T-cell (primary cell): ENCODE results near the gene GNB3. TPM values are rescaled to one million over a fixed set of nuclear protein-coding genes. Genes with fewer than 3 reads are reported as not detected.

Experiments used
- ATAC-seq, 4 experiments: fragments of 200-7000 bp in 3 of 4; fragments of 150-1000 bp in 1 of 4; cut with Tn5 transposase; replicated peaks in 1 of 4; 1 replicate in 3 of 4; 2 replicates in 1 of 4; pipeline ENCODE4 v1.10.0; 2021; ENCODE audit warnings: moderate library complexity in 3 of 4, mild to moderate bottlenecking in 2 of 4, moderate number of reproducible peaks in 1 of 4
- CTCF ChIA-PET, 2 donors: fragments of 300-600 bp; sonication (Branson Sonifier 250); formaldehyde crosslinking; loops; one replicate each; lab custom pipeline; 2022; ENCODE audit warnings: antibody characterized with exemption in 2 of 2; lab: Charles Lee
- POLR2A ChIA-PET, 2 donors: fragments of 300-600 bp; sonication (Branson Sonifier 250); formaldehyde crosslinking; loops; one replicate each; lab custom pipeline; 2022; ENCODE audit warnings: antibody characterized with exemption in 2 of 2; lab: Charles Lee
- DNase-seq, 35 experiments: peaks; one replicate each; pipeline versions ENCODE4 v3.0.0 to v3.0.0-alpha.2; 2013 to 2023
- H3K27ac ChIP-seq: one replicate; pipeline ENCODE4 v1.5.1; 2013; ENCODE audit warnings: low read length
- H3K27me3 ChIP-seq, 2 experiments: replicated peaks in 1 of 2; 1 replicate in 1 of 2; 2 replicates in 1 of 2; pipeline versions ENCODE4 v1.6.1 to v1.7.0; 2013; ENCODE audit warnings: low read length in 1 of 2, mixed read lengths in 1 of 2; ENCODE audit not compliant: control insufficient read depth in 2 of 2, insufficient read depth in 2 of 2; ENCODE audit errors: extremely low read depth in 1 of 2
- H3K36me3 ChIP-seq, 2 donors: 1 replicate in 1 of 2; 2 replicates in 1 of 2; pipeline versions ENCODE4 v1.6.1 to v1.7.0; 2013; ENCODE audit warnings: low read length in 1 of 2; ENCODE audit not compliant: control insufficient read depth in 2 of 2, insufficient read depth in 1 of 2; ENCODE audit errors: extremely low read depth in 1 of 2
- H3K4me1 ChIP-seq, 2 experiments: 1 replicate in 1 of 2; 2 replicates in 1 of 2; pipeline versions ENCODE4 v1.6.1 to v1.7.0; 2013; ENCODE audit warnings: low read length in 2 of 2, mixed read lengths in 1 of 2; ENCODE audit not compliant: insufficient read depth in 2 of 2, control insufficient read depth in 1 of 2; ENCODE audit errors: extremely low read depth in 1 of 2
- H3K4me3 ChIP-seq, 2 donors: 1 replicate in 1 of 2; 2 replicates in 1 of 2; pipeline versions ENCODE4 v1.5.1 to v1.7.0; 2013; ENCODE audit warnings: mild to moderate bottlenecking in 2 of 2, low read length in 1 of 2, moderate library complexity in 1 of 2; ENCODE audit not compliant: control insufficient read depth in 1 of 2; ENCODE audit errors: extremely low read depth in 1 of 2
- H3K9me3 ChIP-seq: 2 replicates; pipeline ENCODE4 v1.7.0; 2013
- H3K27ac Mint-ChIP-seq, 2 donors: one replicate each; pipeline ENCODE4 v1.8.0; 2020 to 2021; ENCODE audit warnings: mild to moderate bottlenecking in 2 of 2, mixed read lengths in 2 of 2
- H3K27me3 Mint-ChIP-seq, 2 donors: one replicate each; pipeline ENCODE4 v1.8.0; 2021 to 2022; ENCODE audit warnings: mixed read lengths in 2 of 2
- H3K36me3 Mint-ChIP-seq: one replicate; pipeline ENCODE4 v1.8.0; 2021; ENCODE audit warnings: mixed read lengths
- H3K4me1 Mint-ChIP-seq, 3 donors: one replicate each; pipeline ENCODE4 v1.8.0; 2020 to 2022; ENCODE audit warnings: mixed read lengths in 3 of 3, mild to moderate bottlenecking in 1 of 3
- H3K4me3 Mint-ChIP-seq, 3 donors: one replicate each; pipeline ENCODE4 v1.8.0; 2020 to 2022; ENCODE audit warnings: mild to moderate bottlenecking in 3 of 3, mixed read lengths in 3 of 3, moderate library complexity in 3 of 3
- H3K9me3 Mint-ChIP-seq, 3 donors: one replicate each; pipeline ENCODE4 v1.8.0; 2020 to 2022; ENCODE audit warnings: mixed read lengths in 3 of 3
- WGBS: methylation state at CpG from one replicate; pipeline ENCODE4 v1.1.5; 2013; ENCODE audit warnings: missing lambda C conversion rate; ENCODE audit not compliant: insufficient coverage; 5-methylcytosine and 5-hydroxymethylcytosine counted together
- total RNA-seq, 35 experiments: library from RNA in 6 of 35; stranded (reverse) in 6 of 35; fragments of 120-200 nt in 1 of 35; gene quantifications; one replicate each; pipeline versions ENCODE4 v1.2.1 to v1.2.4 and lab custom pipeline; 2013 to 2026

GNB3 gene
- total RNA-seq, 5 donors from 2014 or later (not counting 1 experiment from before 2014, with no cell fraction given) = 0.85 to 4.3 (median 3.4) TPM

DNA sequence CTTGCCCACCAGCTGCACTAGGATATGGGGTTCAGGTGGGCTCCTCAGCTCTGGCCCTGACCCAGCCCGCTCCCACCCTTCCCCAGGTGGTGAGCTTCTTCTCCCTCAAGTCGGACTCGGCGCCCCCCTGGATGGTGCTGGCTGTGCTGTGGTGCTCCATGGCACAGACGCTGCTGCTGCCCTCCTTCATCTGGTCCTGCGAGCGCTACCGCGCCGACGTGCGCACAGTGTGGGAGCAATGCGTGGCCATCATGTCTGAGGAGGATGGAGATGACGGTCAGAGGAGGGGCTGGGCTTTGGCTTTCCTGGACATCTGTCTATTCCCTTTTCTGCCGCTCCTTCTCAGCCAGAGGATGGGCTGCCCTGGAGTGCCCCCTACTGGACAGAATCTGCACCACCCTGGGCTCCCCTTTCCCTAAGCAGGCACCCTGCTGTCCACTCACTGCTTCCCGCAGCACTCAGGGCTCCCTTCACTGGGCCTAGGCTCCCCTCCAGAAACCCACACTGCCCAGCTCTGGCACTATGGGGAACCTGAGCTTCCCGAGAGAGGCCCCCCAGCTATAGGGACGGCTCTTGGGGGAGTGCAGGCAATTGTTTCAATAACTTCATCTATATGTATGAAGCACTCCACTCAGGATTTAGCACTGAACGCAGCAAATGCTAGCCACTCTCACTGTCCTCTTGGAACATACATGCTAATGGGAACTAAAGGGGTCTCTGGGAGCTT, 15.2 kb upstream of the GNB3 start:
- peaks cover 3 to 47% of the 10 kb centered on the region in 2 experiments for H3K4me1 ChIP-seq
- H3K27me3 ChIP-seq = peaks cover 0 to 91% of the 10 kb centered on the region in 2 experiments
- no peak overlapping the region for H3K4me3 ChIP-seq
- ATAC-seq (peak; percentile 46 to 69 (median 50)), DNase-seq (peak; percentile 36 to 87 (median 71))
- H3K27me3 Mint-ChIP-seq = peaks cover 16 to 64% of the 10 kb centered on the region in 2 donors
- no peaks in the 10 kb centered on the region for H3K36me3 Mint-ChIP-seq
- H3K27ac Mint-ChIP-seq = peak overlapping the region in 1 of 2 donors; percentile 34
- peaks cover 29 to 52% (median 33%) of the 10 kb centered on the region in 3 donors for H3K4me1 Mint-ChIP-seq
- ChIA-PET CTCF (interaction anchor here (0.5 to 3.2 kb wide), 15 partner anchors 9 to 337 kb away, joined by 3 to 26 read pairs (median 3); partner anchors contain the start of genes MLF2 (in 2 of the 2), USP5 (in 1 of the 2) and ZNF384 (in 1 of the 2)), POLR2A (interaction anchor here in 1 of 2 donors (0.7 to 1.5 kb wide), 2 partner anchors 47 to 73 kb away, joined by 3 read pairs; partner anchors contain the start of genes MLF2 and SPSB2)
- 33% methylated on average over 10 of the region's 19 CpGs for WGBS
- H3K4me3 Mint-ChIP-seq = no peak overlapping the region
- no peaks in the 10 kb centered on the region for H3K9me3 Mint-ChIP-seq
- H3K36me3 ChIP-seq = no peaks in the 10 kb centered on the region
- no peaks in the 10 kb centered on the region for H3K9me3 ChIP-seq
- no peak overlapping the region for H3K27ac ChIP-seq

DNA sequence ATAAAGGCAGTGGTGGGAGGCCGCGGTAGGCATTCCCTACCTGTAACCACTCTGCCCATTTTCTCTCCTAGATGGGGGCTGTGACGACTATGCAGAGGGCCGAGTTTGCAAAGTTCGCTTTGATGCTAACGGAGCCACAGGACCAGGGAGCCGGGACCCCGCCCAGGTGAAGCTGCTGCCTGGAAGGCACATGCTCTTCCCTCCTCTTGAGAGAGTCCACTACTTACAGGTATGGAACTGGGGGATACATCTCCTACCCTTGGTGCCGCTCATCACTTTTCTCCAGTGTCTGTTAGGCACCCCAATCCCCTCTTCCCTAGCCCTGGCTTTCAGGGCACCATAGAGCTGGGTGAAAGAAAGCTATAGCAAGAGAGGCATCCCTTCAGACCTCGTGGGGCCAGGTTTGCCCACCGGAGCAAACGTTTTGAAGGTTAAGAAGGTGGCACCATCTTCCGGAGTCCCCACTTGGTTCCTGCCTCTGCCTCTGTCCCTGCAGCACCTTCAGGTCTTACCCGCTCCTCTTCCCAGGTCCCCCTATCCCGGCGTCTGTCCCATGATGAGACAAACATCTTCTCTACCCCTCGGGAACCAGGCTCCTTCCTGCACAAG, 14.5 kb upstream of the GNB3 start:
- Mint-ChIP-seq H3K27ac (no peak overlapping the region), H3K4me3 (no peak overlapping the region), H3K27me3 (peaks cover 16 to 64% of the 10 kb centered on the region in 2 donors), H3K36me3 (no peaks in the 10 kb centered on the region), H3K4me1 (peaks cover 23 to 45% (median 26%) of the 10 kb centered on the region in 3 donors), H3K9me3 (no peaks in the 10 kb centered on the region)
- ChIA-PET POLR2A (interaction anchor here in 1 of 2 donors (0.7 kb wide), 1 partner anchor 47 kb away, joined by 3 read pairs; the partner anchor contains the start of gene SPSB2), CTCF (interaction anchor here (0.5 to 3.2 kb wide), 7 partner anchors 8 to 337 kb away, joined by 3 to 26 read pairs (median 4); partner anchors contain the start of gene MLF2 (in 2 of the 2))
- H3K27me3 ChIP-seq = peaks cover 0 to 90% of the 10 kb centered on the region in 2 experiments
- WGBS = 84% methylated on average over 10 of the region's 17 CpGs
- H3K36me3 ChIP-seq = no peaks in the 10 kb centered on the region
- no peak overlapping the region for H3K4me3 ChIP-seq
- no peaks in the 10 kb centered on the region for H3K9me3 ChIP-seq
- peaks cover 0 to 41% of the 10 kb centered on the region in 2 experiments for H3K4me1 ChIP-seq
- DNase-seq (no peak), ATAC-seq (no peak)
- no peak overlapping the region for H3K27ac ChIP-seq

DNA sequence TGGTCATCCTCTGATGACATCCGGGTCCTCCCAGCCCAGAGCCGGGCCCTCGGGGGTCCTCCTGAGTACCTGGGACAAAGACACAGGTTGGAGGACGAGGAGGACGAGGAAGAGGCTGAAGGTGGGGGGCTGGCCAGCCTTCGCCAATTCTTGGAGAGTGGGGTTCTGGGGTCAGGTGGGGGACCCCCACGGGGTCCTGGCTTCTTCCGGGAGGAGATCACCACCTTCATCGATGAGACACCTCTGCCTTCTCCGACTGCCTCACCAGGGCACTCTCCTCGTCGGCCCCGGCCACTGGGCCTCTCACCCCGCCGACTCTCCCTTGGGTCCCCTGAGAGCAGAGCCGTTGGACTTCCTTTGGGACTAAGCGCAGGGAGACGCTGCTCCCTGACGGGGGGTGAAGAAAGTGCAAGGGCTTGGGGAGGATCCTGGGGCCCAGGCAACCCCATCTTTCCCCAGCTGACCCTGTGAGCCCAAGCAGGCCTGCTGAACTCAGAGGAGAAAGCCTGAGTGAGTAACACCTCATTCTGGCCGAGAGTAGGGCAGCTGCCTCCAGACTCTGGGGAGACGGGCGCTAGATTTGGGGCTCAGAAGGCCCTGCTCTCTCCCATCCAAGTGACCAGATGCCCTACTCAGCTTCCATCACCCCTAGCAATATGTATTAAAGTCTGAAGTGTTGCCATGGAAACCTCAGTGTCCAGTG, 13.8 kb upstream of the GNB3 start:
- DNase-seq = no peak
- H3K4me1 Mint-ChIP-seq = peaks cover 20 to 40% (median 24%) of the 10 kb centered on the region in 3 donors
- POLR2A ChIA-PET = no interaction called here
- no peaks in the 10 kb centered on the region for H3K9me3 ChIP-seq
- no peak overlapping the region for H3K4me3 ChIP-seq
- peaks cover 0 to 89% of the 10 kb centered on the region in 2 experiments for H3K27me3 ChIP-seq
- no peak for ATAC-seq
- H3K36me3 ChIP-seq = no peaks in the 10 kb centered on the region
- H3K27ac ChIP-seq = no peak overlapping the region
- no peaks in the 10 kb centered on the region for H3K36me3 Mint-ChIP-seq
- WGBS = 86% methylated on average over 11 of the region's 22 CpGs
- peak overlapping the region; percentile 60 to 93 (median 74) for H3K4me3 Mint-ChIP-seq
- no peaks in the 10 kb centered on the region for H3K9me3 Mint-ChIP-seq
- peak overlapping the region; percentile 28 to 31 for H3K27ac Mint-ChIP-seq
- CTCF ChIA-PET = interaction anchor here in 1 of 2 donors (1.0 to 3.2 kb wide), 3 partner anchors 9 to 74 kb away, joined by 3 to 26 read pairs (median 3); partner anchors contain the start of gene MLF2
- H3K27me3 Mint-ChIP-seq = peaks cover 16 to 66% of the 10 kb centered on the region in 2 donors
- H3K4me1 ChIP-seq = peaks cover 0 to 35% of the 10 kb centered on the region in 2 experiments

DNA sequence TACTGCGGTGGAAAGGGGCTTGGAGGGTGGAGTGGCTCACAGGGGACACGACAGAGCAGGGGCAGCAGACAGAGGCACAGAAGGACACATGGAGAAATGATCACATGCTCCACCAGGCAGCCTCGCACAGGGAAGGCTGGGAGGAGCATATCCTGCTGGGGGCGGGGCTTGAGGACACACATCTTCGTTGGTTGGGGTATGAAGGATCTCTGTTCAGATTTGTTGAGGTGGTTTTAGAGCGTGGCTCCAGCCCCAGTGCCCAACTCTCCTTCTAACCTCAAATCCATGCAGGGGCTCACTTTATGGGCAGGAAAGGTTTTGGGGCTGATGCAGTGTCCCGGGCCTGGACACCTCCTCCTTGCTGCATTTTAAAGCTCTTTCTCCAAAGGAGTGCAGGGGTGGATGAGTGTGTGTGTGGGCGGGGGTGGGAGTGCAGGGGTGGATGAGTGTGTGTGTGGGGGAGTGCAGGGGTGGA, 13.3 kb upstream of the GNB3 start:
- DNase-seq (peak in 9 of 35 experiments; percentile 11 to 47 (median 29)), ATAC-seq (no peak)
- H3K27ac Mint-ChIP-seq = peak overlapping the region; percentile 28 to 31
- no peaks in the 10 kb centered on the region for H3K9me3 ChIP-seq
- CTCF ChIA-PET = interaction anchor here (0.5 to 1.0 kb wide), 3 partner anchors 11 to 270 kb away, joined by 3 to 12 read pairs (median 3); no protein-coding TSS in a partner anchor
- H3K4me3 ChIP-seq = no peak overlapping the region
- peak overlapping the region; percentile 60 to 93 (median 74) for H3K4me3 Mint-ChIP-seq
- WGBS = 33% methylated on average over 2 of the region's 8 CpGs
- H3K4me1 ChIP-seq = peaks cover 0 to 31% of the 10 kb centered on the region in 2 experiments
- peaks cover 0 to 83% of the 10 kb centered on the region in 2 experiments for H3K27me3 ChIP-seq
- H3K27ac ChIP-seq = no peak overlapping the region
- no peaks in the 10 kb centered on the region for H3K36me3 ChIP-seq
- peaks cover 16 to 66% of the 10 kb centered on the region in 2 donors for H3K27me3 Mint-ChIP-seq
- H3K4me1 Mint-ChIP-seq = peaks cover 17 to 34% (median 22%) of the 10 kb centered on the region in 3 donors
- no peaks in the 10 kb centered on the region for H3K36me3 Mint-ChIP-seq
- POLR2A ChIA-PET = no interaction called here
- H3K9me3 Mint-ChIP-seq = no peaks in the 10 kb centered on the region

DNA sequence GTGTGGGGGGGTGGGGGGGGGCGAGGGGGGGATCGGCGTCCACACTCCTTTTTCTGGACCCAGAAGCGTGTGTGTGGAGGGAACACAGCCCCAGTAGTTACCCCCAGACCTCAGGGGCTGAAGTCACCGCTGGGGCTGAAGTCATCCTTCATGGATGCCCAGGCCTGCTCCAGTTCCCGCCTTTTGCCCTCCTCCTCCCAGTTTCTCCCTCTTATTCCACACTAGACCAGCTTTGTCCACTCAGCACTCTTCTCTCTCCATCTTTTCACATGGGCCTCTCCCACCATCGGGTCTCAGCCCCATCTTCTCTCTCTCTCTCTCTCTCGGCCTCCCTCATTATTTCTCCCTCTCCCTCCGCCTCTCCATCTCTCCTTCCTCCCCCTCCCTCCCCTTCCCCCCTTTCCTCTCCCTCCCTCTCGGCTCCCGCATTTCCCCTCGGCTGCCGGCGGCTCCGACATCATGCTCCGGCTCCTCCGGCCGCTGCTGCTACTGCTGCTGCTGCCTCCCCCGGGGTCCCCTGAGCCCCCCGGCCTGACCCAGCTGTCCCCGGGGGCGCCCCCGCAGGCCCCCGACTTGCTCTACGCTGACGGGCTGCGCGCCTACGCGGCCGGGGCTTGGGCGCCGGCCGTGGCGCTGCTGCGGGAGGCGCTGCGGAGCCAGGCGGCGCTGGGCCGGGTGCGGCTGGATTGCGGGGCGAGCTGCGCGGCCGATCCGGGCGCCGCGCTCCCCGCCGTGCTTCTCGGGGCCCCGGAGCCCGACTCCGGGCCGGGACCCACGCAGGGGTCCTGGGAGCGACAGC, 12.5 kb upstream of the GNB3 start, which contains the start of gene P3H3:
P3H3 (plus strand) TSS at position 426 of the 799 bp plus-strand sequence; CDS start at position 460, 34 bp downstream.
- DNase-seq = peak in 3 of 35 experiments; percentile 15 to 59 (median 23)
- Mint-ChIP-seq H3K27me3 (peaks cover 12 to 60% of the 10 kb centered on the region in 2 donors), H3K36me3 (no peaks in the 10 kb centered on the region), H3K9me3 (no peaks in the 10 kb centered on the region), H3K27ac (peak within 1 kb of the TSS; percentile 79 to 86), H3K4me1 (peaks cover 17 to 30% (median 22%) of the 10 kb centered on the region in 3 donors), H3K4me3 (peak within 1 kb of the TSS; percentile 85 to 93 (median 86))
- no peaks in the 10 kb centered on the region for H3K9me3 ChIP-seq
- H3K36me3 ChIP-seq = no peaks in the 10 kb centered on the region
- peaks cover 0 to 31% of the 10 kb centered on the region in 2 experiments for H3K4me1 ChIP-seq
- H3K27me3 ChIP-seq = peaks cover 0 to 80% of the 10 kb centered on the region in 2 experiments
- peak; percentile 58 to 64 (median 62) for ATAC-seq
- 2% methylated on average over 54 of the region's 60 CpGs for WGBS
- H3K27ac ChIP-seq = peak within 1 kb of the TSS; percentile 49
- POLR2A ChIA-PET = no interaction called here
- H3K4me3 ChIP-seq = peak within 1 kb of the TSS; percentile 75 to 81
- CTCF ChIA-PET = interaction anchor here (0.5 to 1.0 kb wide), 8 partner anchors 12 to 290 kb away, joined by 3 to 12 read pairs (median 3); partner anchors contain the start of gene USP5 (in 1 of the 2)
